ENCODE measurements around the gene UNC119B.

UNC119B gene

DNA sequence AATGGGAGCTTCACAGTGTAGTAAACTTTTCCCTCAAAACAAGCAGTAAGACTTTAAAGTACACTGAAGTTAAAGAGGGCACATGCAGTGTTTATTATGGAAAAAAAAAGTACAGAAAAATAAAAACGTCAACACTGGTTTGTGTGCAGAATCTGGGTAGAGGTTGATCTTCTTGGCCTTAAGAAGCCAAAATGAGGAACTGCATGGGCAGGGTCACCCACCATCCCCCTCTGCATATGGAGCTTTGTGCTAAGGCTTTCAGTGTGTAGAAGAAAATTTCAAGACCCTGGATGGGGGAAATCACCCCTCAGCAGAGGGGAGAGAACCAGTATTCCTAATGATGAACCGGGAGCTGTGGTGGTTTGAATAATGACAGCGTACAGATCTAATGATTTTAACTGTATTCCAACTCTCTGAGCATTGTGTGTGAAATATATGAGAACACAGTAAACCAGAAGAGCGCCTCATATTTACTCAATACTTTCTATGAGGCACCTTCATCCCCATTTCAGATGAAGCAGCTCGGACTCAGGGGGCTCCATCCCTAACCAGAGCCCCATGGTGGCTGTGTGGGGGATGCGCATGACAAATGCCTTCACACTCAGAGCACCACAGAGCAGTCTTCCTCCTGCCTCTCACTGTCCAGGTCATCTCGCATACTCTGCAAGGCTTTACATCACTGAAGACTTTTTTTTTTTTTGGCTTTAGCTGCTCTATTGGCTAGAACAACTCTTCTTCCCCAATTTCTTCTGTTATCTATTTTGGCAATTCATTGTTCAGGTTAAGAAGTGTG, 48.7 kb downstream of the UNC119B start:
- no peak overlapping the region for H3K27ac ChIP-seq (ENCODE audit: low read length)
- no peaks in the 10 kb centered on the region for H3F3A ChIP-seq (ENCODE audit: insufficient read depth, low read length)
- no peaks in the 10 kb centered on the region for H3K79me2 ChIP-seq (ENCODE audit: low read length)
- H3K9me3 ChIP-seq (replicated peaks; ENCODE audit: insufficient read depth, low read length): no peaks in the 10 kb centered on the region
- H2AFZ ChIP-seq (ENCODE audit: low read length): no peak overlapping the region
- H3K4me1 ChIP-seq (ENCODE audit: low read length): no peaks in the 10 kb centered on the region
- no peak for DNase-seq
- H3K9me2 ChIP-seq (replicated peaks; ENCODE audit: insufficient read depth, low read length): no peaks in the 10 kb centered on the region
- no peaks in the 10 kb centered on the region for H3K27me3 ChIP-seq (replicated peaks; ENCODE audit: insufficient read depth, low read length)
- H3K4me3 ChIP-seq (ENCODE audit: low read length): no peak overlapping the region
- TF ChIP-seq, protein P1, sequence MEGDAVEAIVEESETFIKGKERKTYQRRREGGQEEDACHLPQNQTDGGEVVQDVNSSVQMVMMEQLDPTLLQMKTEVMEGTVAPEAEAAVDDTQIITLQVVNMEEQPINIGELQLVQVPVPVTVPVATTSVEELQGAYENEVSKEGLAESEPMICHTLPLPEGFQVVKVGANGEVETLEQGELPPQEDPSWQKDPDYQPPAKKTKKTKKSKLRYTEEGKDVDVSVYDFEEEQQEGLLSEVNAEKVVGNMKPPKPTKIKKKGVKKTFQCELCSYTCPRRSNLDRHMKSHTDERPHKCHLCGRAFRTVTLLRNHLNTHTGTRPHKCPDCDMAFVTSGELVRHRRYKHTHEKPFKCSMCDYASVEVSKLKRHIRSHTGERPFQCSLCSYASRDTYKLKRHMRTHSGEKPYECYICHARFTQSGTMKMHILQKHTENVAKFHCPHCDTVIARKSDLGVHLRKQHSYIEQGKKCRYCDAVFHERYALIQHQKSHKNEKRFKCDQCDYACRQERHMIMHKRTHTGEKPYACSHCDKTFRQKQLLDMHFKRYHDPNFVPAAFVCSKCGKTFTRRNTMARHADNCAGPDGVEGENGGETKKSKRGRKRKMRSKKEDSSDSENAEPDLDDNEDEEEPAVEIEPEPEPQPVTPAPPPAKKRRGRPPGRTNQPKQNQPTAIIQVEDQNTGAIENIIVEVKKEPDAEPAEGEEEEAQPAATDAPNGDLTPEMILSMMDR (IDR thresholded peaks at IDR 0.05; ENCODE audit: low read length): no peak
- no peaks in the 10 kb centered on the region for H3K36me3 ChIP-seq (replicated peaks; ENCODE audit: insufficient read depth, low read length)
- H3K4me2 ChIP-seq (ENCODE audit: low read depth, low read length): no peak overlapping the region
- no peak overlapping the region for H3K9ac ChIP-seq (ENCODE audit: low read length)
- no peaks in the 10 kb centered on the region for H4K20me1 ChIP-seq (ENCODE audit: insufficient read depth, low read length)

DNA sequence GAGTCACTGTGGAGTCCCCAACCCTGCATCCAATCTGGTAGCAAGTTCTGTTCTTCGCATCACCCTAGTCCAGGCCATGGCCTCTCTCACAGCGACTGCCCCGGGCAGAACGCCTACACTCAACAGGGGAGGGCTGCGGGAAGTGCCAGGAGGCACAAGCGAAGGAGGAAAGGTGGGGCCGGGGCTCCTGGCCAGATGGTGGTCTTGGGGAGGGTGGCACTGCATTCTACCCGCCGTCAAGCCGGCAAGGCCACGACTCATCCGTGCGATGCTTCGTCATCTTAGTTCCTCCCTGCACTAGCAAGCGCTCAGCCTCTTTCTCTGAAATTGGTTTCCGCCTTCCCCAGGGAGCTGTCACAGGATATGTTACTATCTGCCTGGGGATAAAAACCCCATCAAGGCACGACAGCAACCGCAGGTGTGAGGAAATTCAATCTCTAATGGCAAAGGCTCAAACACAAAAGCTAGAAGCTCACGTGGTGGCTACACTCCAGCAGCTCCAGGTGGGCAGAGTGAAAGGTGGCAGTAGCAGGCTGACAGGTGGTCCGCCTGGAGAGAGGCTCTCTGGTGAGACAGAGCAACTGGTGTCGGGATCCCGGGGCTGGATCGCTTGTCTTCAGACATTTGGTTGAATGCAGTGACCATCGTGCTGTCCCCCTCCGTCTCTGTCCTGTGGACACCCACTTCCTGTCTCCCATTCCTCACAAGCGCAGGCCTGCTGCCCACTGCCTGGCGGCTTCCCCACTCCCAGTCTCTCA, 49.5 kb downstream of the UNC119B start:
- TF ChIP-seq, protein P1 (IDR thresholded peaks at IDR 0.05; ENCODE audit: low read length): no peak
- no peak for TF ChIP-seq EZH2phosphoT487 (IDR thresholded peaks at IDR 0.05; ENCODE audit: low read length)
- TF ChIP-seq EZH2 (optimal IDR thresholded peaks at IDR 0.05; ENCODE audit: low read depth, low read length): no peak
- H3K9me2 ChIP-seq (replicated peaks; ENCODE audit: insufficient read depth, low read length): no peaks in the 10 kb centered on the region
- no peak overlapping the region for H3K27ac ChIP-seq (ENCODE audit: low read length)
- H3K4me1 ChIP-seq (ENCODE audit: low read length): no peaks in the 10 kb centered on the region
- H3K4me2 ChIP-seq (ENCODE audit: low read depth, low read length): no peak overlapping the region
- H3K9me3 ChIP-seq (replicated peaks; ENCODE audit: insufficient read depth, low read length): no peaks in the 10 kb centered on the region
- H3K36me3 ChIP-seq (replicated peaks; ENCODE audit: insufficient read depth, low read length): no peaks in the 10 kb centered on the region
- no peaks in the 10 kb centered on the region for H3F3A ChIP-seq (ENCODE audit: insufficient read depth, low read length)
- no peak for DNase-seq
- no peaks in the 10 kb centered on the region for H4K20me1 ChIP-seq (ENCODE audit: insufficient read depth, low read length)
- H3K27me3 ChIP-seq (replicated peaks; ENCODE audit: insufficient read depth, low read length): no peaks in the 10 kb centered on the region
- no peaks in the 10 kb centered on the region for H3K79me2 ChIP-seq (ENCODE audit: low read length)
- no peak overlapping the region for H2AFZ ChIP-seq (ENCODE audit: low read length)
- no peak overlapping the region for H3K9ac ChIP-seq (ENCODE audit: low read length)
- H3K4me3 ChIP-seq (ENCODE audit: low read length): no peak overlapping the region

DNA sequence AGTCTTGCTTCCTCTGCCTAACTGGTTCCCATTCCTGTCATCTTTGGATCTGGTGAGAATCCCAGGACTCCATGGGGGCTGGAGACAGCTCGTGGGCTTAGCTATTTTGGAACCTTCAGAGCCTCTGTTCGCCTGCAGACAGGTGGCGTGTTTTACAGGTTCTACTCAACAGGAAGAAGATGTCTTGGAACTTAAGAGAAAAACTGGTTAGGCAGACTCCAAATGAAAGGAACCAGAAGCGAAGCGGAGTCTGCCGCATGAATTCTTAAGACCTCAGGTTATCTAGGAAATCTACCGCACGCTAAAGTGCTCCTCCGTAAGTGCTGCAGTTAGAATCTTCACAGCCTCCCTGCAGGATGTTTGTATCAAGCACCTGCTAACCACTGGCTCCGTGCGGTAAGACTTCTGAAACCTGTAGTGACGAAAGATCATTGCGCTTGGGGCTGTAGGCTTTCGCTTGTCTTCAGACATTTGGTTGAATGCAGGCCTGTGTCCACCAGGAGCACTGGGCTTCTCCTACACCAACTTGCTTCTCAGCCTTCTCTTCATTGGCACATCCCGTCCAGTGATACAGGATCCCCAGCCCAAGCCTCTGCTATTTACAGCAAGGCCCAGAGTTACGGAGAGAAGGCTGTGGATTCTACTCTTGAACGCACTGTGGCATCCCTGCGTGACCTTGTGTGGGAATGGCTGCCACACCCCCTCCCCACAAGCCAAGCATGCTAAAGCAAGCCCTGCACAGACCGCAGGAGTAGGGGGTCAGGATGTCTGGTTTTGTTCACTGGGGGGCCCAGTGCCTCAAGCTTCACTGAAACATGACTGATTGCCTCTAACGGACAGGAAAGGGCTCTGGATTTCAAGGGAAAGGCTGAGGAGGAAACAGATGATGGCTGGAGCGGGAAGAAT, 50.3 kb downstream of the UNC119B start:
- no peak for DNase-seq
- H2AFZ ChIP-seq (ENCODE audit: low read length): no peak overlapping the region
- H3K27ac ChIP-seq (ENCODE audit: low read length): no peak overlapping the region
- H3K4me3 ChIP-seq (ENCODE audit: low read length): no peak overlapping the region
- no peaks in the 10 kb centered on the region for H3K4me1 ChIP-seq (ENCODE audit: low read length)
- TF ChIP-seq EZH2phosphoT487 (IDR thresholded peaks at IDR 0.05; ENCODE audit: low read length) (no peak), EZH2 (optimal IDR thresholded peaks at IDR 0.05; ENCODE audit: low read depth, low read length) (no peak)
- TF ChIP-seq, protein P1 (IDR thresholded peaks at IDR 0.05; ENCODE audit: low read length): no peak
- no peaks in the 10 kb centered on the region for H3K79me2 ChIP-seq (ENCODE audit: low read length)
- H3K9me3 ChIP-seq (replicated peaks; ENCODE audit: insufficient read depth, low read length): no peaks in the 10 kb centered on the region
- no peak overlapping the region for H3K9ac ChIP-seq (ENCODE audit: low read length)
- H3K27me3 ChIP-seq (replicated peaks; ENCODE audit: insufficient read depth, low read length): no peaks in the 10 kb centered on the region
- no peaks in the 10 kb centered on the region for H3F3A ChIP-seq (ENCODE audit: insufficient read depth, low read length)
- H4K20me1 ChIP-seq (ENCODE audit: insufficient read depth, low read length): no peaks in the 10 kb centered on the region
- no peaks in the 10 kb centered on the region for H3K36me3 ChIP-seq (replicated peaks; ENCODE audit: insufficient read depth, low read length)
- H3K4me2 ChIP-seq (ENCODE audit: low read depth, low read length): no peak overlapping the region
- no peaks in the 10 kb centered on the region for H3K9me2 ChIP-seq (replicated peaks; ENCODE audit: insufficient read depth, low read length)
